Measurements from ENCODE around the gene PSME2.

The PSME2 gene

DNA sequence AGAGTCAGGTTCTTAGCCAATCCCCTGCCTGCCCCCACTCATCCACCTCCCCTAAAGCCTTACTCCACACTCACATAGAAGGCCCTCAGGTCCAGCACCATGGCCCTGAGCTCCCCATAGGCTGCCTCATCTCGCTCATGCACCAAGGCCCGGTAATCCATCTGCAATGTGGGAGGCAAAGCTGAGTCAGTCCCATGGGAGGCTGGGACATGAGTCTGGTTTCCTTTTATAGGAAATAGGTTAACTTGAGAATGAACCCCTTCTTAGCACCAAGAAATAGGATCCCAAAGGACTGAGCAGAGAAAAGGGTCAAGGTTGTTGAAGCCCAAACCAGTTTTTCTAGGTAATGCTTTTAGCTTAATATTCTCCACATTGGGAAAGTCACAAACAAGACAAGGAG lies 2.9 kb downstream of the PSME2 start:
- TF ChIP-seq SPI1 (IDR thresholded peaks at IDR 0.05; ENCODE audit: borderline replicate concordance, low read depth) (no peak), CTCF (IDR thresholded peaks at IDR 0.05; ENCODE audit: insufficient read depth, low read length) (no peak)
- TF ChIP-seq, protein P1, sequence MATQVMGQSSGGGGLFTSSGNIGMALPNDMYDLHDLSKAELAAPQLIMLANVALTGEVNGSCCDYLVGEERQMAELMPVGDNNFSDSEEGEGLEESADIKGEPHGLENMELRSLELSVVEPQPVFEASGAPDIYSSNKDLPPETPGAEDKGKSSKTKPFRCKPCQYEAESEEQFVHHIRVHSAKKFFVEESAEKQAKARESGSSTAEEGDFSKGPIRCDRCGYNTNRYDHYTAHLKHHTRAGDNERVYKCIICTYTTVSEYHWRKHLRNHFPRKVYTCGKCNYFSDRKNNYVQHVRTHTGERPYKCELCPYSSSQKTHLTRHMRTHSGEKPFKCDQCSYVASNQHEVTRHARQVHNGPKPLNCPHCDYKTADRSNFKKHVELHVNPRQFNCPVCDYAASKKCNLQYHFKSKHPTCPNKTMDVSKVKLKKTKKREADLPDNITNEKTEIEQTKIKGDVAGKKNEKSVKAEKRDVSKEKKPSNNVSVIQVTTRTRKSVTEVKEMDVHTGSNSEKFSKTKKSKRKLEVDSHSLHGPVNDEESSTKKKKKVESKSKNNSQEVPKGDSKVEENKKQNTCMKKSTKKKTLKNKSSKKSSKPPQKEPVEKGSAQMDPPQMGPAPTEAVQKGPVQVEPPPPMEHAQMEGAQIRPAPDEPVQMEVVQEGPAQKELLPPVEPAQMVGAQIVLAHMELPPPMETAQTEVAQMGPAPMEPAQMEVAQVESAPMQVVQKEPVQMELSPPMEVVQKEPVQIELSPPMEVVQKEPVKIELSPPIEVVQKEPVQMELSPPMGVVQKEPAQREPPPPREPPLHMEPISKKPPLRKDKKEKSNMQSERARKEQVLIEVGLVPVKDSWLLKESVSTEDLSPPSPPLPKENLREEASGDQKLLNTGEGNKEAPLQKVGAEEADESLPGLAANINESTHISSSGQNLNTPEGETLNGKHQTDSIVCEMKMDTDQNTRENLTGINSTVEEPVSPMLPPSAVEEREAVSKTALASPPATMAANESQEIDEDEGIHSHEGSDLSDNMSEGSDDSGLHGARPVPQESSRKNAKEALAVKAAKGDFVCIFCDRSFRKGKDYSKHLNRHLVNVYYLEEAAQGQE (IDR thresholded peaks at IDR 0.05; ENCODE audit: insufficient replicate concordance, low read depth) = no peak
- no peak overlapping the region for H3K4me3 ChIP-seq (replicated peaks; ENCODE audit: insufficient read depth, low read length)
- no peak overlapping the region for H3K27ac ChIP-seq (replicated peaks)
- DNase-seq (ENCODE audit: low read depth in 1 of 2, low spot score in 1 of 2) = no peak
- H3K27me3 ChIP-seq (ENCODE audit: insufficient read depth, poor library complexity, severe bottlenecking) = no peaks in the 10 kb centered on the region

DNA sequence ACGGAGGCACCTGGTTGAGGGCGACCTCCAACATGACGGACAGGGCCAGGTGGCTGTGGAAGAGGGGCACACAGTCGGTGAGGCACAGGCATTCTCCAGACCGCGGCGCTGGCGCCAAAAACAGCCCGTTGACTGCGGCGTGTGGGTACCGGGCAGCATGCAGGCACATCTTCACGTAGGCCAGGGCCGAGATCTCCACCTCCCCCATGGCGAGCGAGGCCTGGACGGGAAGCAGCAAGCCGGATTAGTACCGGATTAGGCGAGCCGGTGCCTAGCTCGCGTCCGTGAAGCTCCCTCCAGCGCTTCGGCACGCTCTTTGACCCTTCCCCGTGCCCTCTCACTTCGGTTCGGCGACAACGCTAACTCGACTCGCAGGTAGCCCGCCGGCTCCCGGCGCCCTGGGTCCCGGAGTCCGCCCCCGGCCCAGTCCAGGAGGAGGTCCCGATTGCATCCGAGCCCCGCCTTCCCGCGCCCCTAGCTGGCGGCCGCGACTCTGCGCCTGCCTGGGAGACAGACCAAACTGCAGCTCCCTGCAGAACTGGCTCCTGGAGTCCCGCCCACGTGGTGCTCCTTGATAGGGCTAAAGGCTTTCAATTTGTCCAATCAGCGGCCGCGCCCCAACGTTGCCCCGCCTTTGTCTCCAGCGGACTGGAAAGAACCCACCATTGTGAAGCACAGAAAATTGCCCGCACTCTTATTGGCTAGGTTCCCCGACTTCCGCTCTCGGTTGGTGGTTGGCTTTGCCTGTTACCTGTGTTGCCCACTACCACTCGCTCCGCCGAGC lies 5.1 kb downstream of the PSME2 start, which contains the start of gene EMC9:
EMC9 (minus strand) TSS at position 495 of the 784 bp plus-strand sequence; CDS start at position 208, 287 bp downstream.
- no peaks in the 10 kb centered on the region for H3K27me3 ChIP-seq (ENCODE audit: insufficient read depth, poor library complexity, severe bottlenecking)
- TF ChIP-seq, protein P1 (IDR thresholded peaks at IDR 0.05; ENCODE audit: insufficient replicate concordance, low read depth) = no peak
- TF ChIP-seq POLR2AphosphoS5 (IDR thresholded peaks at IDR 0.05; ENCODE audit: low read depth) = peak; percentile 79
- TF ChIP-seq GABPA (IDR thresholded peaks at IDR 0.05; ENCODE audit: low read depth) = no peak
- no peak for TF ChIP-seq CTCF (IDR thresholded peaks at IDR 0.05; ENCODE audit: insufficient read depth, low read length)
- TF ChIP-seq SPI1 (IDR thresholded peaks at IDR 0.05; ENCODE audit: borderline replicate concordance, low read depth) = peak; percentile 78; the same call in 1 of the 2 replicates
- DNase-seq (ENCODE audit: low read depth in 1 of 2, low spot score in 1 of 2) = peak; percentile 99 to 100
- H3K27ac ChIP-seq (replicated peaks) = peak within 1 kb of the TSS; percentile 78
- peak within 1 kb of the TSS; percentile 89 for H3K4me3 ChIP-seq (replicated peaks; ENCODE audit: insufficient read depth, low read length)

DNA sequence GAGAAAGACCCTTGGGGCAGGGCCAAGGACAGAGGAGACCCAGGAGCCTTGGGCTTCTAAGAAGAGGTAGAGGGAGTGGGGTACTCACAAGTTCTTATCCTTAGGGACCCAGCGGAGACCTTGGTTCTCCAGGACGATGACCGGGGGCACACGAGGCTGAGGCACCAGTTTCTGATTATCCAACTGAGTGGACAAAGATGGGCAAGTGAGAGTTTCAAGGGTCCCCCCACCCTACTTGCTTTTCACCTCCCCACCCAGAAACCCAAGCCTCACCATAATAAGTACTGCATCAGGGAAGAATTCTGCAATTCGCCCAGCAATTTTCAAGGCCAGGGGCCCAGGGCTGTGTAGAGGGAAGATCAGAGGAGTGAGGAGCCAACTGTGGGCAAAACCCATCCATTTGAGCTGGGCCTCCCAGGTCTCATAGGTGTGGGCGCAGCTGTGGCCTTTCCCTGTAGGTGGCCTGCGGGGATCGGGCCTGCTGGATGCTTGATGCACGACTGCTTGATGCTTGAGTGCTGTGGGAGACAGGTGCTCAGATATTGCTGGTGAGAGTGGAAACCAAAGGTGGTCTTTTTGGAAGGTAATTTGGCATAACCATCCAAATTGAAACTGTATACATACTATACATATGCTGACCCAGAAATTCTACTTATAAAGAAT lies 7.0 kb downstream of the PSME2 start:
- no peak overlapping the region for H3K27ac ChIP-seq (replicated peaks)
- DNase-seq (ENCODE audit: low read depth in 1 of 2, low spot score in 1 of 2) = no peak
- H3K27me3 ChIP-seq (ENCODE audit: insufficient read depth, poor library complexity, severe bottlenecking) = no peaks in the 10 kb centered on the region
- H3K4me3 ChIP-seq (replicated peaks; ENCODE audit: insufficient read depth, low read length) = no peak overlapping the region; the same call in 1 of the 2 replicates
- TF ChIP-seq GABPA (IDR thresholded peaks at IDR 0.05; ENCODE audit: low read depth) = no peak
- TF ChIP-seq POLR2AphosphoS5 (IDR thresholded peaks at IDR 0.05; ENCODE audit: low read depth) = no peak
- no peak for TF ChIP-seq CTCF (IDR thresholded peaks at IDR 0.05; ENCODE audit: insufficient read depth, low read length)
- TF ChIP-seq, protein P1 (IDR thresholded peaks at IDR 0.05; ENCODE audit: insufficient replicate concordance, low read depth) = no peak
- no peak for TF ChIP-seq SPI1 (IDR thresholded peaks at IDR 0.05; ENCODE audit: borderline replicate concordance, low read depth)
